HG03558 (cell line): Measurements from ENCODE around the gene SUDS3.

Experiments
- ATAC-seq: cut with Tn5 transposase; IDR thresholded peaks from one replicate; pipeline ENCODE4 v1.9.1; 2021; ENCODE audit warnings: moderate number of reproducible peaks; ENCODE audit not compliant: unreplicated experiment; ENCODE audit errors: extremely low read depth

The SUDS3 gene

GRCh38 chr12:118436002-118436730, 59.8 kb downstream of the SUDS3 start:
- no peak for ATAC-seq

DNA sequence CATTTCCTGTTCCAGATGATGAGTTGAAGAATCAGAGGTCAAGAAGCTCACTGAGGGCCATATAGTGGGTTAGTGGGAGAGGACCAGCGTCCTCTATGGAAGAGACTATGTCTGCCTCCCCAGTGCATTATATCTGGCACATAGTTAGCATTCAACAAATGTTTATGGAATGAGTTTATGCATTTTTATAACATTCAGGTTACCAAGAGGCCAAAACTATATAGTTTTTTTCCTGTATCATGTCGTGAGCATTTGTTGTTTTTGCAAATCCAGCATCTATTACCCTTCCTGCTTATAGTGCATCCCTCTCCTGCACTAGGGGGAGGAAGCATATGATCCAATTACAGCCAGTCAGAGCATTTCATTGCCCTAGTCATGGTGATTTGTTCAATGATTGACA, 60.6 kb downstream of the SUDS3 start:
- ATAC-seq: no peak

- ATAC-seq: no peak
These were observed 62.7 kb downstream of the SUDS3 start for GRCh38 chr12:118439068-118439467.

DNA sequence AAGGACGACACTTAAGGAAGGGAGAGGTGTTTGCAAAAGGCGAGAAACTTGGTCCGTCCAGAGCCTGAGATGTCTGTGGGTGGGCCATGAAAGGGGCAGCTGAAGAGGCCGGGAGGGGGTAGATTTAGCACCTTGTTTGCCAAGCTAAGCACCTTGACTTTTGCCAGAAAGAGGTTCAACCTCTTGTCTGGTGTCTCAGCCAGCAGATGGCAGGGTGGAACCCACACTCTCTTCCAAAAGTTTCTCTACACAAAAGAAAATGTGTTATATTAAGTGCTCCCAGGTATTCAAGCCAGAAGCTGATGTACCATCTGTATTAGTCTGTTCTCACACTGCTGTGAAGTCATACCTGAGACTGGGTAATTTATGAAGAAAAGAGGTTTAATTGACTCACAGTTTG, 69.9 kb downstream of the SUDS3 start:
- no peak for ATAC-seq

- ATAC-seq: no peak
These were observed 70.8 kb downstream of the SUDS3 start for GRCh38 chr12:118447181-118447580.

DNA sequence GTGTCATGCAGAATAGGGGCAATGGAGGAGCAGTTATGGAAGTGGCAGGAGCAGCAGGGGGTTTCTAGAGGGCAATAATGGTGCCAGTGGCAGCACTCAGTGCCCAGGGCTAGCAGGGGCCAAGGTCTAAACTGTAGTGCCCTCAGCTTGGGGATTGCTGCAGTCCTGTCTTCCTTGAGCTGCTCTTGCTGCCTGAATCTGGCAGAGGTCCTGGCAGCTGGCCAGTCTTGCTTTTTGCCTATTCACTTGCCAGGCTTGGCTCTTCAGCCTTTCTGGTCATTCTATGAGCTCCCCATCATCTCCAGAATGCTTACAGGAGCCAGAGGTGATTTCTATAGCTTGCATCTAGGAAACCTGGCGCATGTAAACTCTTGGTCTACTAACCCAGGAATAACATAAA, 72.0 kb downstream of the SUDS3 start:
- no peak for ATAC-seq

DNA sequence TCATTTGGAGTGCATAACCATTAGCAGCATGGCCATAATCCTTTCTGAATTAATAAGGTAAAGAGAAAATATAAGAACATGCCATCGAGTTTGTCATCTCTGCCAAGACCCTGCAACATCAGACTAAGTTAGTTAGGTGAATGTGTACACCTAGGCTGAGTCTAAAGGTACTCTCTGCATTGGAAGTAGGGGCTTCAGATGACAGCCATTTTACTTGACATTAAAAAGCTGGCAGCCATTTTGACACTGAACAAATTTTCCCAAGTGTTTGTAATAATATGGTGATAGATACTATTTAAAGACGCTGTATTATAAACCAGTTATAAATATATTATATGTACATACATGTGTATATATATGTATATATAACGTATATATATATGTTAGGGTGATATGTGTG, 79.0 kb downstream of the SUDS3 start:
- ATAC-seq: no peak

DNA sequence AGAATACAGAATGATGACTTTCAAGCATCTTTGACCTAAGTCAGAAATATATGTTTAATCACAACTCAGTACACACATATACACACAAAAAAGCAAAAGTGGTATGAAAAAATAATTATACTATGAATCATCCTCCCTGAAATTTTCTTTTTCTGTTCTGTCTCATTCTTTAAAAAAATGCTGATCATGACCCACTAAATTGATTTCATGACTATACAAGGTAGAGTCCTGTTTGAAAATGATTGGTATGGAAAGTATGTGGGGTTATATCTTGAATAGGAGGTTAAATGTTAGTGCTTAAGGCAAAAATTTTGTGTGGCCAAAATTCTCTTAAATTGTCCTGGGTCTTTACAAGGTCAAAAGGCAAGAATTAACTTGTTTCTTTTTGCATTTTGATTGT, 80.4 kb downstream of the SUDS3 start:
- ATAC-seq: no peak

DNA sequence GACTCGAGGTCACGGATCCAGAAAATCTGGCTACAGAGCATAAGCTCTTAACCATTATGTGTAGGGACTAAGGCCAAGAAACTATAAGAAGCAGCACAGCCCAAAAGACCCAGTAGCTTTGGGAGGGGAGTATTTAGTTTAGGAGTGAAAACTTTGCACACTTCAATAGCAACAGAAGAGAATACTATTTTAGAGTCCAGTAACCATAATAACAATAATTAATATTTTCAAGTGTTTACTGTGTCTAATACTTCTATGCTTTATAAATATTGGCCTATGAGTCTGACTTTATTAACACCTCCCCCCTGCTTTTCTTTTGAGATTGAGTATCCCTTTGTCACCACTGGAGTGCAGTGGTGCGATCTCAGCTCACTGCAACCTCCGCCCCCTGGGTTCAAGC, 82.8 kb downstream of the SUDS3 start:
- ATAC-seq: no peak

GRCh38 chr12:118463677-118464076, 87.3 kb downstream of the SUDS3 start:
- no peak for ATAC-seq

- ATAC-seq: no peak
These were observed 89.4 kb downstream of the SUDS3 start for GRCh38 chr12:118465706-118466105.
